LNCAP (cell line): ENCODE results near the gene HOXD10.

ENCODE experiments used
- TF ChIP-seq, protein P1 (sequence below): fragments of 450-650 bp; IDR thresholded peaks from 2 replicates; pipeline ENCODE4 v1.5.1; 2017; ENCODE audit warnings: mild to moderate bottlenecking

HOXD10 gene

GRCh38 chr2:176085120-176085788, 31.3 kb upstream of the HOXD10 start:
- TF ChIP-seq, protein P1, sequence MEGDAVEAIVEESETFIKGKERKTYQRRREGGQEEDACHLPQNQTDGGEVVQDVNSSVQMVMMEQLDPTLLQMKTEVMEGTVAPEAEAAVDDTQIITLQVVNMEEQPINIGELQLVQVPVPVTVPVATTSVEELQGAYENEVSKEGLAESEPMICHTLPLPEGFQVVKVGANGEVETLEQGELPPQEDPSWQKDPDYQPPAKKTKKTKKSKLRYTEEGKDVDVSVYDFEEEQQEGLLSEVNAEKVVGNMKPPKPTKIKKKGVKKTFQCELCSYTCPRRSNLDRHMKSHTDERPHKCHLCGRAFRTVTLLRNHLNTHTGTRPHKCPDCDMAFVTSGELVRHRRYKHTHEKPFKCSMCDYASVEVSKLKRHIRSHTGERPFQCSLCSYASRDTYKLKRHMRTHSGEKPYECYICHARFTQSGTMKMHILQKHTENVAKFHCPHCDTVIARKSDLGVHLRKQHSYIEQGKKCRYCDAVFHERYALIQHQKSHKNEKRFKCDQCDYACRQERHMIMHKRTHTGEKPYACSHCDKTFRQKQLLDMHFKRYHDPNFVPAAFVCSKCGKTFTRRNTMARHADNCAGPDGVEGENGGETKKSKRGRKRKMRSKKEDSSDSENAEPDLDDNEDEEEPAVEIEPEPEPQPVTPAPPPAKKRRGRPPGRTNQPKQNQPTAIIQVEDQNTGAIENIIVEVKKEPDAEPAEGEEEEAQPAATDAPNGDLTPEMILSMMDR: no peak

DNA sequence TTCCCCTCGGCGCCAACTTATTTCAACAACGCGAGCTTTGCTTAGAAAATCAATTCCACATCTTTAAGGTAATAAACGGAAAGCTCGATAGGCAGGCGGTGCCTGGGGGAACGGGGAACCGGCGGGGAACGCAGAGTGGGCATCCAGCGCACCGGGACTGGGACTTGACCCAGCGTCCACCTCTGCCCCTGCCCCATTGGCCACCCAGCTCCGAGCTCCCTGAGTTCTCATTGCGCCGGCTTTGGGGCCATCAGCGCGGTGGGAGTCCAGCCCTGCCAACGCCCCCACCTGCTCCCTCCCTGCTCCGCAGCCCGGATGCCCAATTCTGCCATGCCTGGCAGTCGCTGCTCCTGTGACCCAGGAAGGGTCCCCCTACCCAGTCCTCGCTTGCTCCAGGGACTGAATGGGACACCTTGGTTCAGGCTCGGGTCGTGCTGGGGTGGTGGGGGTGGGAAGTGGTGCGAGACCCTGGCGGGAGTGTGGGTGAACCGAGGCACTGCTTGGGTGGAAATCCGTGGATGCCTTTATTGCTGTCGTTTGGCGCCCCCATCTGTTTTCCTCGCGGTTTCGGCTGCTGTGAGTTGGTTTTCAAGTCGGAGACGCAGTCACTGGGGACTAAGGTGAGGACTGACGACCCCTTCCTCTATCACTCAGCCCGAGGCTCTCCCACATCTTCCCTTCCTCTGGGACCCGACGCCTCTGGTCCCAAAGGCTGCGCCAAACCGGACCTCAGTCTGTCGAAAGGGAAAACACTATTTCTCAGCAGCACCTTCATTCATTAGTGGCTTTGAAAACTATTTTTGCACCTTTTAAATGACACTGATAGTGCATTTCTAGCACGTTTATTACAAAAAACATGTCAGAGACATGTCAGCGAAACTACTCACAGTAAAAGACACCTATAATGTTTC, 30.5 kb upstream of the HOXD10 start:
- TF ChIP-seq, protein P1: peak; percentile 60

DNA sequence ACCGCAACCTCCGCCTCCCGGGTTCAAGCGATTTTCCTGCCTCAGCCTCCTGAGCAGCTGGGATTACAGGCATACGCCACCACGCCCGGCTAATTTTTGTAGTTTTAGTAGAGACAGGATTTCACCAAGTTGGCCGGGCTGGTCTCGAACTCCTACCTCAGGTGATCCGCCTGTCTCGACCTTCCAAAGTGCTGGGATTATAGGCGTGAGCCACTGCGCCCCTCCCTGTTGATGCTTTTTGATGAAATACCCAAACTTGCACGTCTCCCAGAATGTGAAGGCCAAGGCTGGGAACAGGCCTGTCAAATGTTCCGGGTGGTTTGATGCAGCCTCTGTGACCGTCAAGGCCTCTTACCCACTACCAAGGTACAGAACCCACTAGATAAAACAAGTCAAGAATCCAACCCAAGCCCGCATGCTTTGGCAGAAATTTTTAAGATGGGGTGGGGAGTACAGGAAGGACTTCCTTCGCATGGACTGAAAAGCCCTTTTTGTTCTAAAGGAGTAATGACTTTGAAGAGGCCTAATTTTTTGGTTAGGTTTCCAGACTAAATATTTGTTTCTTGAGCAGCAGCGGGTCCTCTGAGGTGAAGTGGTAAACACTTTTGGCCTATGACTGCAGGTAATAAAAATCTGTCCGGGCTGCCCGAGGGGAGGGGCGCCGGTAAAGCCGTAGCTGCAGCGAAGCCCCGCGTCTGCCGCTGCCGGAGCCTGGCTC, 29.1 kb upstream of the HOXD10 start:
- TF ChIP-seq, protein P1: no peak

GRCh38 chr2:176088048-176088936, 28.3 kb upstream of the HOXD10 start:
- TF ChIP-seq, protein P1: peak; percentile 84

DNA sequence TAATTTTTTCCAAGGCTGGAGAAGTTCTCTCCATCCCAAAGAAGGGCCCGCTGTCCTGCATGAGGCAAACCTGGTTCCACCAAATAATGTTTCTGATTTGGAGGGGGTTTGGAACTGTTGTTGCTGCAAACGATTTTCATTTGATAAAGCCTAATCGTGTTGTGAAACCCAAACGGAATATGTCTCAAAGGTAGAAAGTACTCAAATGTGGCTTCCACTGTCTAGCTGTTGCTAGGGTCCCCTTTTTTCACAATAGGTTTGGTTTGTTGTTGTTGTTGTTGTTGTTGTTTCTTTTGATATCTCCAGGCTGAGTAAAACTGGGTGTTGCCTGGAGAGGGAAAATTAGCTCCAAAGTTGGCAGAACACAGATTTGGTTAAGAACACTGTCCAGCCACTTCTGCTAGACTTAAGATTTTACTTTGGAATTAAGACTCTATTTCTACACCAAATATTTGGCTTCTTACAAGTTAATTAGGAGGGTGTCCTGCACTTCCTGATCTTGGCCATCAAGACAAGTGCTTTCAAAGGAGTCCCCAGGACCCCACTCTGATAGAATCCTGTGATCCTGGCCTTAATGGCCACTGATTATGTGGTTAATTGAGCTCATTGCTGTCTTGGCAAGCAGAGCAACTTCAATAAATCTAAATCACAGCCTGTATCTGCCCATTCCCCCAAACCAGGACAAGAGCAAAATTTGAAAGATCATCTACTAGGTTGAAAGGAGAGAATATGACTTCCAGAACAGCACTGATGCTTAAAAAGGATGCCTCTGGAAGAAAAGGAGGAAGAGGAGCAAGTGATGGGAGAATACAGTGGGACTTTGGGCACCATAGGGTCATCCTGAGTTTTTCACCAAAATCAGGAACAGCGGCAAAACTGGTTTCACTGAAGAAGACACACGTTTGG, 27.4 kb upstream of the HOXD10 start:
- TF ChIP-seq, protein P1: no peak

- TF ChIP-seq, protein P1: no peak
Observed at GRCh38 chr2:176089843-176090395, 26.7 kb upstream of the HOXD10 start.
